ENCODE results near the gene MIGA2.

MIGA2 gene

GRCh38 chr9:129053020-129053419 lies 16.6 kb downstream of the MIGA2 start:
- ChIA-PET POLR2A (no interaction called here), CTCF (no interaction called here)
- Histone ChIP-seq H3K27ac (ENCODE audit: extremely low read depth, low read depth, low read length) (no peak overlapping the region), H3K4me3 (ENCODE audit: low read depth, low read length) (no peak overlapping the region), H3K4me1 (ENCODE audit: control insufficient read depth, insufficient read depth, low read length) (no peaks in the 10 kb centered on the region), H3K36me3 (ENCODE audit: control insufficient read depth in 2 of 2, insufficient read depth in 1 of 2, low read length in 2 of 2) (peaks cover 0 to 35% of the 10 kb centered on the region in 2 experiments; a peak in 2 of 3 replicates), H3K9me3 (ENCODE audit: control insufficient read depth, insufficient read depth, low read depth, low read length) (no peaks in the 10 kb centered on the region)
- TF ChIP-seq ZNF664 (tag by site-specific recombination; IDR thresholded peaks at IDR 0.05) (peak; percentile 96), GLIS2 (tag by site-specific recombination; IDR thresholded peaks at IDR 0.05) (no peak)

- H3K4me1 ChIP-seq (ENCODE audit: control insufficient read depth, insufficient read depth, low read length), result no peaks in the 10 kb centered on the region
- TF ChIP-seq ZNF449 (tag by site-specific recombination; IDR thresholded peaks at IDR 0.05) (peak; percentile 50; the same call in 1 of the 2 replicates), ZNF155 (tag by site-specific recombination; IDR thresholded peaks at IDR 0.05) (no peak)
- no peak overlapping the region for H3K4me3 ChIP-seq (ENCODE audit: low read depth, low read length)
- no peaks in the 10 kb centered on the region for H3K9me3 ChIP-seq (ENCODE audit: control insufficient read depth, insufficient read depth, low read depth, low read length)
- H3K27ac ChIP-seq (ENCODE audit: extremely low read depth, low read depth, low read length), result no peak overlapping the region
- POLR2A ChIA-PET, result no interaction called here
- peaks cover 0 to 29% of the 10 kb centered on the region in 2 experiments; a peak in 2 of 3 replicates for H3K36me3 ChIP-seq (ENCODE audit: control insufficient read depth in 2 of 2, insufficient read depth in 1 of 2, low read length in 2 of 2)
- CTCF ChIA-PET, result interaction anchor here (0.8 to 1.0 kb wide), 2 partner anchors 26 to 47 kb away, joined by 3 to 4 read pairs; partner anchors contain the start of gene SH3GLB2
Observed at GRCh38 chr9:129054163-129054851, 17.9 kb downstream of the MIGA2 start.

GRCh38 chr9:129058965-129059795 lies 22.8 kb downstream of the MIGA2 start:
- no peak overlapping the region for H3K4me3 ChIP-seq (ENCODE audit: low read depth, low read length)

More at GRCh38 chr9:129058965-129059795, 22.8 kb downstream of the MIGA2 start:
- CTCF ChIA-PET, result interaction anchor here (0.6 kb wide), 2 partner anchors 48 to 54 kb away, joined by 3 to 4 read pairs; no protein-coding TSS in a partner anchor
- H3K9me3 ChIP-seq (ENCODE audit: control insufficient read depth, insufficient read depth, low read depth, low read length), result no peaks in the 10 kb centered on the region
- H3K27ac ChIP-seq (ENCODE audit: extremely low read depth, low read depth, low read length), result no peak overlapping the region
- POLR2A ChIA-PET, result no interaction called here
- peaks cover 0 to 47% of the 10 kb centered on the region in 2 experiments; a peak in 2 of 3 replicates for H3K36me3 ChIP-seq (ENCODE audit: control insufficient read depth in 2 of 2, insufficient read depth in 1 of 2, low read length in 2 of 2)
- H3K4me1 ChIP-seq (ENCODE audit: control insufficient read depth, insufficient read depth, low read length), result no peaks in the 10 kb centered on the region
- TF ChIP-seq ZBTB44 (tag by site-specific recombination; IDR thresholded peaks at IDR 0.05), result no peak
- no peak for TF ChIP-seq ZNF302 (tag by site-specific recombination; IDR thresholded peaks at IDR 0.05; ENCODE audit: low read depth)
- TF ChIP-seq SP3 (tag by site-specific recombination; IDR thresholded peaks at IDR 0.05), result no peak
- TF ChIP-seq ZNF704 (tag by site-specific recombination; IDR thresholded peaks at IDR 0.05), result no peak
- TF ChIP-seq ZNF777 (tag by site-specific recombination; IDR thresholded peaks at IDR 0.05; ENCODE audit: borderline replicate concordance), result no peak
- no peak for TF ChIP-seq GLIS2 (tag by site-specific recombination; IDR thresholded peaks at IDR 0.05)
- TF ChIP-seq ZNF350 (tag by site-specific recombination; IDR thresholded peaks at IDR 0.05), result no peak
- TF ChIP-seq KLF17 (tag by site-specific recombination; IDR thresholded peaks at IDR 0.05), result no peak
- TF ChIP-seq ZNF18 (tag by site-specific recombination; IDR thresholded peaks at IDR 0.05), result no peak
- TF ChIP-seq BCL6B (tag by site-specific recombination; IDR thresholded peaks at IDR 0.05), result no peak
- TF ChIP-seq HOXD13 (CRISPR knock-in tag; IDR thresholded peaks at IDR 0.05; ENCODE audit: borderline replicate concordance), result no peak
- no peak for TF ChIP-seq ZNF514 (tag by site-specific recombination; IDR thresholded peaks at IDR 0.05)
- TF ChIP-seq ZNF10 (tag by site-specific recombination; IDR thresholded peaks at IDR 0.05), result no peak
- no peak for TF ChIP-seq ZNF600 (tag by site-specific recombination; IDR thresholded peaks at IDR 0.05)
- no peak for TF ChIP-seq ZNF121 (tag by site-specific recombination; IDR thresholded peaks at IDR 0.05)
- TF ChIP-seq MEIS1 (CRISPR knock-in tag; IDR thresholded peaks at IDR 0.05; ENCODE audit: borderline replicate concordance), result no peak
- TF ChIP-seq GLI2 (tag by site-specific recombination; IDR thresholded peaks at IDR 0.05; ENCODE audit: borderline replicate concordance, low read depth), result no peak
